Renal pelvis (tissue), 3 donors: ENCODE data around the gene TRPC4AP. TPM values are rescaled to one million over a fixed set of nuclear protein-coding genes. Genes with fewer than 3 reads are reported as not detected.

Experiments
- polyA plus RNA-seq, 3 donors: library from polyadenylated mRNA; unstranded; fragments of 120-200 nt; gene quantifications; one replicate each; pipeline ENCODE4 v1.2.1, GENCODE V29; 2013; ENCODE audit not compliant: insufficient read length in 3 of 3

TRPC4AP gene
- polyA plus RNA-seq, 3 donors = 63.0 to 70.7 (median 70.1) TPM

Other genes starting within 250 kb of the TRPC4AP start
- gene GGT7, start 220.0 kb downstream of the TRPC4AP start, polyA plus RNA-seq = 10 to 100 TPM; 21.7 to 36.8 (median 35.5) TPM
- gene ACSS2, start 216.2 kb downstream of the TRPC4AP start, polyA plus RNA-seq = 10 to 100 TPM; 41.7 to 43.3 (median 42.3) TPM
- 10 to 100 TPM; 57.9 to 59.5 (median 58.0) TPM for gene GSS, start 137.0 kb downstream of the TRPC4AP start, polyA plus RNA-seq
- 1 to 10 TPM; 1.2 to 2.7 (median 1.9) TPM for gene MYH7B, start 136.9 kb downstream of the TRPC4AP start, polyA plus RNA-seq
- gene EDEM2, start 54.5 kb upstream of the TRPC4AP start, polyA plus RNA-seq = 10 to 100 TPM; 16.1 to 18.6 (median 17.4) TPM
- 1 to 10 TPM; 7.4 to 9.4 (median 8.7) TPM for gene PROCR, start 79.3 kb upstream of the TRPC4AP start, polyA plus RNA-seq
- gene MMP24, start 133.9 kb upstream of the TRPC4AP start, polyA plus RNA-seq = 1 to 10 TPM; 1.8 to 3.2 (median 1.9) TPM
- 10 to 100 TPM; 37.7 to 49.8 (median 44.4) TPM for gene MMP24OS, start 185.3 kb upstream of the TRPC4AP start, polyA plus RNA-seq
- gene EIF6, start 192.0 kb upstream of the TRPC4AP start, polyA plus RNA-seq = 100 to 1,000 TPM; 154 to 169 (median 168) TPM
- under 1 TPM in 2 of 3 donors, not detected in 1; 0.03 to 0.05 TPM for gene FAM83C, start 199.6 kb upstream of the TRPC4AP start, polyA plus RNA-seq